Osteocyte (in vitro differentiated cells): ENCODE measurements around the gene CCDC74B. TPM values are rescaled to one million over a fixed set of nuclear protein-coding genes. Genes with fewer than 3 reads are reported as not detected.
"Not testable (repeated sequence)": the region's sequence is repeated elsewhere in the genome, so short reads cannot be mapped to it uniquely, and the experiment has no call there.

Experiments used
- DNase-seq: peaks from one replicate; pipeline ENCODE4 v3.0.0; 2021; ENCODE audit warnings: mixed read lengths; ENCODE audit not compliant: unreplicated experiment; ENCODE audit errors: extremely low spot score
- H3K27ac Mint-ChIP-seq: one replicate; pipeline ENCODE4 v1.8.0; 2021; ENCODE audit warnings: mild to moderate bottlenecking, mixed read lengths; ENCODE audit not compliant: unreplicated experiment
- H3K27me3 Mint-ChIP-seq: one replicate; pipeline ENCODE4 v1.8.0; 2021; ENCODE audit warnings: mixed read lengths; ENCODE audit not compliant: unreplicated experiment
- H3K36me3 Mint-ChIP-seq: one replicate; pipeline ENCODE4 v1.8.0; 2021; ENCODE audit warnings: mixed read lengths; ENCODE audit not compliant: unreplicated experiment
- H3K4me1 Mint-ChIP-seq: one replicate; pipeline ENCODE4 v1.8.0; 2021; ENCODE audit warnings: mixed read lengths; ENCODE audit not compliant: unreplicated experiment
- H3K4me3 Mint-ChIP-seq: one replicate; pipeline ENCODE4 v1.8.0; 2021; ENCODE audit warnings: mild to moderate bottlenecking, moderate library complexity, mixed read lengths; ENCODE audit not compliant: unreplicated experiment
- H3K9me3 Mint-ChIP-seq: one replicate; pipeline ENCODE4 v1.8.0; 2021; ENCODE audit warnings: mixed read lengths; ENCODE audit not compliant: unreplicated experiment
- total RNA-seq: library from RNA; stranded (reverse); gene quantifications from 2 replicates; pipeline ENCODE4 v1.2.1, GENCODE V29; 2021
- TF ChIP-seq, protein P1 (sequence below): fragments of 200-600 bp; sonication (generic); IDR thresholded peaks from 2 replicates; pipeline ENCODE4 v1.5.0; 2021; ENCODE audit warnings: antibody characterized with exemption, mild to moderate bottlenecking, moderate library complexity

The CCDC74B gene
- total RNA-seq, 1 donor from 2014 or later = 2.2 TPM

DNA sequence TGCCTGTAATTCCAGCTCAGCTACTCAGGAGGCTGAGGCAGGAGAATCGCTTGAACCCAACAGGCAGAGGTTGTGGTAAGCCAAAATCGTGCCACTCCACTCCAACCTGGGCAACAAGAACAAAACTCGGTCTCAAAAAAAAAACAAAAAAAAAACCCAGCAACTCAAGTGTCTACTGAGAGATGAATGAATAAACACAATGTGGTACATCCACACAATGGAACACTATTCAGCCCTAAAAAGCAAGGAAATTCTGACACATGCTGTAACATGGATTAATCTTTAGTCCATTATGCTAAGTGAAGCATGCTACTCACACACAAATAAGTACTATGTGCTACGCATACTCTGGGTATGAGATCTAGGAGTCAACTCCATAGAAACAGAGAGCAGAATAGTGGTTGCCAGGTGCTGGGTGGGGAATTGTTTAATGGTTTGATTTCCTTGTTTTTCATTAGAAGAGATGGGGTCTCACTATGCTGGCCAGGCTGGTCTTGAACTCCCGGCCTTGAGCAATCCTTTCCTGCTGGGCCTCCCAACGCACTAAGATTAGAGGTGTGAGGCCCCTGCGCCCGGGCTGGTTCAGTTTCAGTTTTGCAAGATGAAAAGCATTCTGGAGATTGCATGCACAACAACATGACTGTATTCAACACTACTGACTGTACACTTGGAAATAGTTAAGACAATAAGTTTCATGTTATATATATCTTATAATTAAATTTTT is 20.5 kb upstream of the CCDC74B start:
- H3K4me1 Mint-ChIP-seq = no peaks in the 10 kb centered on the region
- no peak overlapping the region for H3K27ac Mint-ChIP-seq
- TF ChIP-seq, protein P1, sequence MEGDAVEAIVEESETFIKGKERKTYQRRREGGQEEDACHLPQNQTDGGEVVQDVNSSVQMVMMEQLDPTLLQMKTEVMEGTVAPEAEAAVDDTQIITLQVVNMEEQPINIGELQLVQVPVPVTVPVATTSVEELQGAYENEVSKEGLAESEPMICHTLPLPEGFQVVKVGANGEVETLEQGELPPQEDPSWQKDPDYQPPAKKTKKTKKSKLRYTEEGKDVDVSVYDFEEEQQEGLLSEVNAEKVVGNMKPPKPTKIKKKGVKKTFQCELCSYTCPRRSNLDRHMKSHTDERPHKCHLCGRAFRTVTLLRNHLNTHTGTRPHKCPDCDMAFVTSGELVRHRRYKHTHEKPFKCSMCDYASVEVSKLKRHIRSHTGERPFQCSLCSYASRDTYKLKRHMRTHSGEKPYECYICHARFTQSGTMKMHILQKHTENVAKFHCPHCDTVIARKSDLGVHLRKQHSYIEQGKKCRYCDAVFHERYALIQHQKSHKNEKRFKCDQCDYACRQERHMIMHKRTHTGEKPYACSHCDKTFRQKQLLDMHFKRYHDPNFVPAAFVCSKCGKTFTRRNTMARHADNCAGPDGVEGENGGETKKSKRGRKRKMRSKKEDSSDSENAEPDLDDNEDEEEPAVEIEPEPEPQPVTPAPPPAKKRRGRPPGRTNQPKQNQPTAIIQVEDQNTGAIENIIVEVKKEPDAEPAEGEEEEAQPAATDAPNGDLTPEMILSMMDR = no peak
- no peak for DNase-seq
- H3K27me3 Mint-ChIP-seq = no peaks in the 10 kb centered on the region
- H3K4me3 Mint-ChIP-seq = no peak overlapping the region
- H3K36me3 Mint-ChIP-seq = peaks cover 22% of the 10 kb centered on the region
- H3K9me3 Mint-ChIP-seq = no peaks in the 10 kb centered on the region

DNA sequence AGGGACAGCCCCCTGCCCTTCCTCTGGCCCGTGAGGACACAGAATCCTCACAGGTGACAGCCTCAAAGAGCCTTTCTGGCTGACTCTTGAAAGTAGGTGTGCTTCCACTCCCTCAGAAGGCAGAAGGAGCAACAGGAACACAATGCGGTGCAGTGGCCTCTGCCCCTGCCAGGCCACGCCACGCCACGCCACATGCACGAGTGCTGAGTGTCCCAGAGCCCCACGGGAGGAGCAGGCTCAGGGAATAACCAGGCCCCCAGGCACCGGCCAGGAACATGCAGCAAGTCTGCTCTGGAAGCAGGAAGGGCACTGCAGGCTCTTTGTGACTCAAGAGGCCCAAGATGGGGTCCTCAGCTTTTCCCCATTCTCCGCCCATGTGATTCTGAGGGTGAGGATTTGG is 18.1 kb upstream of the CCDC74B start:
- H3K27me3 Mint-ChIP-seq = no peaks in the 10 kb centered on the region
- H3K4me1 Mint-ChIP-seq = no peaks in the 10 kb centered on the region
- peaks cover 25% of the 10 kb centered on the region for H3K36me3 Mint-ChIP-seq
- no peaks in the 10 kb centered on the region for H3K9me3 Mint-ChIP-seq
- H3K4me3 Mint-ChIP-seq = no peak overlapping the region
- DNase-seq = no peak
- H3K27ac Mint-ChIP-seq = no peak overlapping the region
- TF ChIP-seq, protein P1 = no peak

DNA sequence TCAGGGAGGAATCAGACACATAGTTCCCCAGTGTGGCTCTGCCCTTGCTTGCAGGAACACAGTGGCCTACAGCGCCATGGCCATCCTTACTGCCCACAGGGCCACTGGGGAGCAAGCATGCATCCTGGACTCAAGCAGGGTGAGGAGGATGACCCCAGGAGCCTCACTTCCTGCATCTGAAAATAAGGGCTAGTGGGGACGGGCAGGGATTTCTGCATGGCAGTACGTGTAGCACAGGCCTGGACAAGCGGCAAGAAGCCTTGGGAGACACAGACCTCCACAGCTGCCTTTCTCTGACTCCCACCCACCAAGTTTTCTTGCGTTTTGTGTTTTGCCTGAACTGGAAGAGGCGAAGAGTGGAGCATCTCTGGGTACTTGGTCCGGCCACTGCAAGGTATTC is 17.6 kb upstream of the CCDC74B start:
- not testable (repeated sequence) for H3K27ac Mint-ChIP-seq, H3K4me3 Mint-ChIP-seq, H3K4me1 Mint-ChIP-seq, DNase-seq, H3K27me3 Mint-ChIP-seq, H3K9me3 Mint-ChIP-seq
- peaks cover 20% of the 10 kb centered on the region for H3K36me3 Mint-ChIP-seq

DNA sequence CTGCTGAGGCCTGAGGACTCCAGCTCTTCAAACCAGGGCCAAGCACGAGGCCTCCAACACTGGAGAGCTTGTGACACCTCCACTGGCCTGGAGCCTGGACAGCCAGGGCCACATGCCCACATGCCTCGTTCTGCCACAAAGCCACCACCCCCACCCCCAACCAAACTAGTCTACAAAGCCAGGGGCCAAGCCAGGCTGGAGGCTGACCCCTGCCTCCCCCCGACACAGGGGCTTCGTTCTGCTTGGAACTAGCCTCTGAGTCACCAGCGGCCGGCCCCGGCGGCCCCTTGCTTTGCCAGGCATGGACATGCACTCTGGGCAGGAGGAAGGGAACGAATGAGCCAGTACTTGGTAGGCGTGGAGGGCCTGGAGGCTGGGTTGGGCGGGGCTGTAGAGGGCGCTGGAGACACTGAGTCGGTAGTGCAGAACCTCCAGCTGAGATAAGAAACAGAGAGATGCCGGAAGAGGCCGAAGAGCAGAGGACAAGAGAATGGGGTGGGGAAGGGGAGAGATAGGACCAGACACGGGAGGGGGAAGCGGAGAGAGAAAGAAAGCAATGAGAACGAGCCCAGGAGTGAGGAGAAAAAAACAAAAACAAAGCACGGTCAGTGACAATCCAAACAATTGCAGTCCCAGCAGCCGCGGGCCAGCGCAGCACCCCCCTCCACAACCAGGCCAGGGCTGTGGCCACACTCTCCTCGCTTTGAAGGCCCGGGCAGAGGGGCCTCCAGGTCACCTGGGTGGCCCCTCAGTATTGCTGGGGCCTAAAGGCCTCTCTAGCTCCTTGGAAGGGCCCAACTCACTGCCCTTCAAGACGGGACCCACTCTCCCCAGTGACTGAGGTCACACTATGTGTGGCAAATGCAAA is 16.2 kb upstream of the CCDC74B start:
- not testable (repeated sequence) for DNase-seq, H3K4me3 Mint-ChIP-seq, H3K4me1 Mint-ChIP-seq, H3K9me3 Mint-ChIP-seq, H3K27me3 Mint-ChIP-seq, H3K27ac Mint-ChIP-seq
- peaks cover 12% of the 10 kb centered on the region for H3K36me3 Mint-ChIP-seq

DNA sequence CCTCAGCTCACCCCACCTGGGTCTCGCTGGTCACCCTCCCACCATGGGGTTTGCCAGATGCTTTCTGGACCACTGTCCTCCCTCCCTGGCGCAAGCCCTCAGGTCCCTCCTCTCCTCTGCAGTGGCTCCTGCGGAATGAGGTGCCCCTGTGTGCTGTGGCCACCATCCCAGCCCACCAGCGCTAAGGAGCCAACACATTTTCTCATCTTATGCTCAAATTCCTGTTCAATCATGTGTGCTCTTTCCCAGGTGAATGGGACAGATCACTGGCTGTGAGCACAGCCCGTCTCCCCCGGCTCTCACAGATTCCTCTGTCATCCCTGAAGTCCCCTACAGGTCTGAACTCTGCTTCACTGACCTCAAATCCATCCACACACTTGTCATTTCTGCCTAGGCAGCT is 15.2 kb upstream of the CCDC74B start:
- Mint-ChIP-seq H3K27ac (no peak overlapping the region), H3K36me3 (peaks cover 10% of the 10 kb centered on the region), H3K27me3 (no peaks in the 10 kb centered on the region), H3K4me1 (no peaks in the 10 kb centered on the region), H3K9me3 (no peaks in the 10 kb centered on the region), H3K4me3 (no peak overlapping the region)
- TF ChIP-seq, protein P1 = no peak
- DNase-seq = no peak

DNA sequence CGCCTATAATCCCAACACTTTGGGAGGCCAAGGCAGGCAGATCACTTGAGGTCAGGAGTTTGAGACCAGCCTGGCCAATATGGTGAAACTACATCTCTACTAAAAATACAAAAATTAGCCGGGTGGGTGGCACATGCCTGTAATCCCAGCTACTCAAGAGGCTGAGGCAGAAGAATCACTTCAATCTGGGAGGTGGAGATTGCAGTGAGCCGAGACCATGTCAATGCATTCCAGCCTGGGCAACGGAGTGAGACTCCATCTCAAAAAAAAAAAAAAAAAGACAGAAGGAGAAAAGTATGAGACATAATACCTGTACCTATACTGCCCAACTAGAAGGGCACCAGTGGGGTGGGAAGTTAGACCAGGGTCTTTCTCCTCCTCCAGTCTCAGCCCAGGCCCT is 14.5 kb upstream of the CCDC74B start:
- not testable (repeated sequence) for H3K4me3 Mint-ChIP-seq, H3K4me1 Mint-ChIP-seq, DNase-seq, H3K36me3 Mint-ChIP-seq, H3K27ac Mint-ChIP-seq, H3K9me3 Mint-ChIP-seq, H3K27me3 Mint-ChIP-seq
